Mesendoderm (in vitro differentiated cells): ENCODE measurements around the gene TBC1D26.
"Not testable (repeated sequence)": the region's sequence is repeated elsewhere in the genome, so short reads cannot be mapped to it uniquely, and the experiment has no call there.

Source experiments
- DNase-seq: peaks from one replicate; pipeline ENCODE4 v3.0.0; 2013
- H2AK5ac ChIP-seq: 2 replicates; pipeline ENCODE4 v1.6.1; 2013; ENCODE audit warnings: low read length, inconsistent platforms
- H2BK120ac ChIP-seq: 2 replicates; pipeline ENCODE4 v1.6.1; 2013; ENCODE audit warnings: low read depth, mild to moderate bottlenecking, low read length, moderate library complexity, mixed read lengths
- H2BK15ac ChIP-seq: replicated peaks from 2 replicates; pipeline ENCODE4 v1.6.1; 2013; ENCODE audit warnings: low read depth, mild to moderate bottlenecking, moderate library complexity
- H2BK5ac ChIP-seq: 2 replicates; pipeline ENCODE4 v1.6.1; 2013; ENCODE audit warnings: low read length, inconsistent platforms
- H3K18ac ChIP-seq: 2 replicates; pipeline ENCODE4 v1.6.1; 2013; ENCODE audit warnings: mild to moderate bottlenecking, low read length, mixed read lengths
- H3K23ac ChIP-seq: one replicate; pipeline ENCODE4 v1.6.1; 2013; ENCODE audit warnings: low read length
- H3K27ac ChIP-seq: 2 replicates; pipeline ENCODE4 v1.5.1; 2013; ENCODE audit warnings: low read depth, mild to moderate bottlenecking, inconsistent platforms, low read length, moderate library complexity
- H3K27me3 ChIP-seq: 2 replicates; pipeline ENCODE4 v1.6.1; 2013; ENCODE audit warnings: low read length, control low read depth, mild to moderate bottlenecking, inconsistent platforms; ENCODE audit not compliant: insufficient read depth, poor library complexity
- H3K36me3 ChIP-seq: 2 replicates; pipeline ENCODE4 v1.6.1; 2013; ENCODE audit warnings: low read length, inconsistent platforms; ENCODE audit not compliant: control insufficient read depth, insufficient read depth
- H3K4ac ChIP-seq: one replicate; pipeline ENCODE4 v1.6.1; 2013; ENCODE audit warnings: low read depth, mild to moderate bottlenecking, low read length, moderate library complexity
- H3K4me1 ChIP-seq: 2 replicates; pipeline ENCODE4 v1.6.1; 2013; ENCODE audit warnings: low read depth, low read length, inconsistent platforms; ENCODE audit not compliant: control insufficient read depth
- H3K4me2 ChIP-seq: 2 replicates; pipeline ENCODE4 v1.6.1; 2013; ENCODE audit warnings: low read length
- H3K4me3 ChIP-seq: 2 replicates; pipeline ENCODE4 v1.5.1; 2013; ENCODE audit warnings: mild to moderate bottlenecking, low read length
- H3K56ac ChIP-seq: one replicate; pipeline ENCODE4 v1.6.1; 2013; ENCODE audit warnings: low read length
- H3K79me1 ChIP-seq: 2 replicates; pipeline ENCODE4 v1.6.1; 2013; ENCODE audit warnings: low read length, inconsistent platforms
- H3K79me2 ChIP-seq: 2 replicates; pipeline ENCODE4 v1.6.1; 2013; ENCODE audit warnings: mild to moderate bottlenecking, low read length; ENCODE audit not compliant: control insufficient read depth, insufficient read depth
- H3K9ac ChIP-seq: 2 replicates; pipeline ENCODE4 v1.6.1; 2013; ENCODE audit warnings: low read length, inconsistent platforms
- H4K5ac ChIP-seq: one replicate; pipeline ENCODE4 v1.6.1; 2013; ENCODE audit warnings: low read length
- H4K8ac ChIP-seq: one replicate; pipeline ENCODE4 v1.6.1; 2013; ENCODE audit warnings: low read depth, mild to moderate bottlenecking, control low read depth, low read length, moderate library complexity
- WGBS: extraction: QIAGEN DNeasy Blood & Tissue Kit; methylation state at CpG from one replicate; pipeline ENCODE4 v1.1.7; 2013; ENCODE audit warnings: low lambda C conversion rate, missing lambda C conversion rate; ENCODE audit not compliant: insufficient coverage; ENCODE audit errors: extremely low coverage; 5-methylcytosine and 5-hydroxymethylcytosine counted together

TBC1D26 gene

DNA sequence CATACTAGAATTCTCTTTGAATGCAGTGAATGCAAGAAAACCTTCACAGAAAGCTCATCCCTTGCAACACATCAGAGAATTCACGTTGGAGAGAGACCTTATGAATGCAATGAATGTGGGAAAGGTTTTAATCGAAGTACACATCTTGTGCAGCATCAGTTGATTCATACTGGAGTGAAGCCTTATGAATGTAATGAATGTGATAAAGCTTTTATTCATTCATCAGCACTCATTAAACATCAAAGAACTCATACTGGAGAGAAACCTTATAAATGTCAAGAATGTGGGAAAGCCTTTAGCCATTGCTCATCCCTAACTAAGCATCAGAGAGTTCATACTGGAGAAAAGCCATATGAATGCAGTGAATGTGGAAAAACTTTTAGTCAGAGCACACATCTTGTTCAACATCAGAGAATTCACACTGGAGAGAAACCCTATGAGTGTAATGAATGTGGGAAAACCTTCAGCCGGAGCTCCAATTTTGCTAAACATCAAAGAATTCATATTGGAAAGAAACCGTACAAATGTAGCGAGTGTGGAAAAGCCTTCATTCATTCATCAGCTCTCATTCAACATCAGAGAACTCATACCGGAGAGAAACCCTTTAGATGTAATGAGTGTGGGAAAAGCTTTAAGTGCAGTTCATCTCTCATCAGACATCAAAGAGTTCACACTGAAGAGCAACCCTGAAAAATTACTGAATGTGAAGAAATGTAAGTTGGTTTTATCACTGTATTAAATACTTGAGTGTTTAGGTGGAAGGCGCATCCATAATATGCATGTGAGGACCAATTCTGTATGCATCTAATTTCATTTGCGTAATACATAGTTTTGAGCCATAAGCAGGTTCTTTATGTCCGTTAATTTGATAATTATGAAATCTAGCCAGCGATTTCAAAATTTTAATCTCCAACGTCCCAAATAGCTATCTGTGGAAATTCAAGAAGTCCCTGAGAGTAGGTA lies 15.2 kb upstream of the TBC1D26 start:
- not testable (repeated sequence) for H4K8ac ChIP-seq, H3K23ac ChIP-seq, H3K9ac ChIP-seq, H3K79me1 ChIP-seq, H3K27me3 ChIP-seq, H3K79me2 ChIP-seq, H3K36me3 ChIP-seq, H3K27ac ChIP-seq, H3K4me3 ChIP-seq, H4K5ac ChIP-seq, H2BK15ac ChIP-seq, H2BK5ac ChIP-seq, H2AK5ac ChIP-seq, H2BK120ac ChIP-seq, H3K4ac ChIP-seq, H3K56ac ChIP-seq, H3K4me1 ChIP-seq, H3K4me2 ChIP-seq, H3K18ac ChIP-seq
- WGBS, result no CpG with 5 or more reads among the region's 11 CpGs
- DNase-seq, result peak; percentile 24

DNA sequence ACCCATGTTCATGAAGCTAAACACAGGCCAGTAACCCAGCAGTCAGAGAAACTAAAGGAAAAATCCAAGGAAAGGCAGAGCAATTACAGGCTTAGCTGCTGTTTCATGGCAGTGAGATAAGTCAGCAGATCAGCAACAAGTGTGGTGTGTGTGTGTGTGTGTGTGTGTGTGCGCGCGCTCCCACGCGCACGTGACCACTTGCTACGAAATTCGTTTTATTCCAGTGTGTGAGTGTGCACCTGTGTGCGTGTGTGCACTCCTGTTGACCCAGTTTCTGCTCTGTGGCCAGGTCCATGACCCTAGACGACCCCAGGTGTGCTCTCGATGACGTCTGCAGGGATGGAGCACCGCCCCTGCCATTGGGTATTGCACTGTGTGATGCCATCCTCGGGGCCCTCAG lies 1.5 kb upstream of the TBC1D26 start:
- not testable (repeated sequence) for H2BK5ac ChIP-seq, H3K56ac ChIP-seq, H2BK15ac ChIP-seq, H4K8ac ChIP-seq, H4K5ac ChIP-seq, H3K9ac ChIP-seq, H2BK120ac ChIP-seq, H3K4me3 ChIP-seq, H3K79me2 ChIP-seq, H3K4ac ChIP-seq, H3K4me1 ChIP-seq, H3K27ac ChIP-seq, H3K27me3 ChIP-seq, H3K18ac ChIP-seq, H3K79me1 ChIP-seq, H3K4me2 ChIP-seq, DNase-seq, H3K23ac ChIP-seq, H3K36me3 ChIP-seq, H2AK5ac ChIP-seq
- no CpG with 5 or more reads among the region's 14 CpGs for WGBS

DNA sequence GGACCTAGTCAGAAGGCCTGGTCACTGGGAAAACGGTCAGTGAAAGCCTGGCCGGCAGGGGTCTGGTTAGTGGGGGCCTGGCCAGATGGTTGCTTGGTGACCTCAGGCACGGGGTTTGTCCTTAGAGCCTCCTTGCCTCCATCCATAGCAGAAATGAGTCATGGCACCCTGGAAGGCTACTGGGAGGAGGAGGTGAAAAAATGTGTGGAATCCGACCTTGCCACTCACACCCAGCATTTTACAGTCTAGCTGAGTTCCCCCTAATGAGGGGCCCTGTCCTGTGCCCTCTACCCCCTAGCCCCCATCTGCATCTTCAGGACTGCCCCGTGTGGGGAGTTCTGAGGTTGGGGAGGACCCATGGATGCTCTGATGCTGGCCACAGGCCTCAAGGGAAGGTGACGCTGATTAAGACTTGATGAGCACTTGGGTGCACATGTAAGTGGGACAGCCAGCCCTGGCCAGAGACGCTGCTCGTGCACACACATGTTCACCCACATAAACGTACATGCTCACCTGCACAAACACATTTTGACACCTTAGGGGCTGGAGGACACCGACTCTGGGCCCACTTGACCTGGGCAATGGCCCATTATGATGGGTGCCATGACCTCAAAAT lies 1.2 kb downstream of the TBC1D26 start:
- WGBS, result no CpG with 5 or more reads among the region's 10 CpGs

DNA sequence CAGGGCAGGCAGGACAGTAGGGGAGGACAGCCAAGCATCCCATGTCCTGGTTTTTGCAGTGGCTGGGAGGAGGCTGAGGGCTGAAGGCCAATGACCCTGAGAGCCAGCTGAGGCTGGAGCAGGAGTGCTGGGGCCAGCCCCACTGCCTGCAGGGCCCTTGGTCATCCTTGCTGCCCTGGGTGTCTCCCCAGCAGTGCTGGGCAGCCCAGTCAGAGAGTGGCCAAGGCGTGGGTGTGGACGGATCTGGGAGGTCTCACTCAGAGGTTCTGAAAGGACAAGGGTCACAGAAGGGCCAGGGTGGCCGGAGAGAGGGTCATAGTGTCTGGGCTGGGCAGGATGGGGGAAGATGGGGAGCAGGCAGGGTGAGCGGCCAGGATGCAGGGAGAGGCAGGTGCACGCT lies 4.5 kb downstream of the TBC1D26 start:
- H3K27ac ChIP-seq, H3K27me3 ChIP-seq, H2BK120ac ChIP-seq, H3K4me3 ChIP-seq, DNase-seq, H2BK15ac ChIP-seq, H3K23ac ChIP-seq, H3K9ac ChIP-seq, H3K79me2 ChIP-seq, H3K36me3 ChIP-seq, H3K4me2 ChIP-seq, H4K8ac ChIP-seq, H3K4ac ChIP-seq, H3K18ac ChIP-seq, H2BK5ac ChIP-seq, H3K56ac ChIP-seq, H3K4me1 ChIP-seq, H3K79me1 ChIP-seq, H2AK5ac ChIP-seq, H4K5ac ChIP-seq: not testable (repeated sequence)
- no CpG with 5 or more reads among the region's 5 CpGs for WGBS

More for the DNA sequence above, 1.2 kb downstream of the TBC1D26 start:
- H3K36me3 ChIP-seq, H2BK120ac ChIP-seq, H2BK5ac ChIP-seq, H3K23ac ChIP-seq, H3K18ac ChIP-seq, H3K56ac ChIP-seq, H3K27ac ChIP-seq, H4K8ac ChIP-seq, H3K4me3 ChIP-seq, H2AK5ac ChIP-seq, H3K4me2 ChIP-seq, H3K79me1 ChIP-seq, H3K4me1 ChIP-seq, H3K9ac ChIP-seq, H3K27me3 ChIP-seq, H4K5ac ChIP-seq, H2BK15ac ChIP-seq, H3K79me2 ChIP-seq, H3K4ac ChIP-seq: not testable (repeated sequence)
- peak; percentile 74 for DNase-seq

DNA sequence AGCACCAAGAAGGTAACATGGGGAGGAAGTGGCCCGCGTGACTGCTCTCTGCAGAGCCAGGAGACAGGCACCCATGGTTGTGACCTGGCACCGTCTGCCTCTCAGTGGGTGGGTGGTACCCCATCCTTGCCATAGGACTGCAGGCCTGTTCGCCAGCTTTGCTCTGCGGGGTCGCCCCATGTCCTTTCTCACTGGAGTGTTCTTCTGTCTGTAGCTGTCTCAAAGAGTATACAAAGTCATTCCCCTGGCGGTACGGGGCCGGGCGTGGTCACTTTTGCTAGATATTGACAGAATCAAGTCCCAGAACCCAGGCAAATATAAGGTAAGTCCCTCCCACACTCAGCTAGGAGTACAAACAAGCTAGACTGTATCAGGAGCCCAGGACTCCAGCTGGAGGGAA lies 6.0 kb downstream of the TBC1D26 start:
- Histone ChIP-seq H4K8ac (no peak overlapping the region), H3K4ac (no peak overlapping the region), H3K36me3 (no peaks in the 10 kb centered on the region), H2BK5ac (no peak overlapping the region), H3K27ac (no peak overlapping the region), H3K56ac (no peak overlapping the region), H3K23ac (no peak overlapping the region), H3K4me3 (no peak overlapping the region), H2AK5ac (no peak overlapping the region), H3K9ac (no peak overlapping the region), H3K18ac (no peak overlapping the region), H3K4me2 (no peak overlapping the region), H3K27me3 (no peaks in the 10 kb centered on the region), H3K4me1 (no peaks in the 10 kb centered on the region), H2BK120ac (no peak overlapping the region), H3K79me1 (no peaks in the 10 kb centered on the region), H2BK15ac (no peak overlapping the region), H4K5ac (no peak overlapping the region), H3K79me2 (no peaks in the 10 kb centered on the region)
- no peak for DNase-seq
- WGBS, result no CpG with 5 or more reads among the region's 10 CpGs
